HEK293 (cell line): ENCODE data around the gene PSORS1C1.

Source experiments
- BCL11B ChIP-seq: fragments of 450-650 bp; formaldehyde crosslinking; IDR thresholded peaks from 2 replicates; pipeline ENCODE4 v1.5.1; 2016; ENCODE audit warnings: low read depth, missing biosample characterization, missing genetic modification characterization
- GLIS1 ChIP-seq: fragments of 450-650 bp; formaldehyde crosslinking; IDR thresholded peaks from 2 replicates; pipeline ENCODE4 v1.5.1; 2016; ENCODE audit warnings: missing biosample characterization, missing genetic modification characterization
- HOXD13 ChIP-seq: sonication (generic); formaldehyde crosslinking; IDR thresholded peaks from 2 replicates; pipeline ENCODE4 v1.8.0; 2022; ENCODE audit warnings: missing genetic modification reagents, borderline replicate concordance
- IKZF3 ChIP-seq: fragments of 450-650 bp; IDR thresholded peaks from 2 replicates; pipeline ENCODE4 v1.5.0; 2018; ENCODE audit warnings: missing biosample characterization, mild to moderate bottlenecking, missing genetic modification characterization, moderate library complexity
- YY2 ChIP-seq: fragments of 450-650 bp; formaldehyde crosslinking; IDR thresholded peaks from 2 replicates; pipeline ENCODE4 v1.5.1; 2016; ENCODE audit warnings: missing biosample characterization, missing genetic modification characterization
- ZFP69B ChIP-seq: fragments of 450-650 bp; formaldehyde crosslinking; IDR thresholded peaks from 2 replicates; pipeline ENCODE4 v1.5.1; 2016; ENCODE audit warnings: missing biosample characterization, missing genetic modification characterization
- ZIC2 ChIP-seq: fragments of 450-650 bp; formaldehyde crosslinking; IDR thresholded peaks from 2 replicates; pipeline ENCODE4 v1.5.1; 2016; ENCODE audit warnings: missing biosample characterization, missing genetic modification characterization
- ZNF10 ChIP-seq: fragments of 450-650 bp; formaldehyde crosslinking; IDR thresholded peaks from 2 replicates; pipeline ENCODE4 v1.5.1; 2017; ENCODE audit warnings: missing biosample characterization, missing genetic modification characterization
- ZNF112 ChIP-seq: fragments of 450-650 bp; formaldehyde crosslinking; IDR thresholded peaks from 2 replicates; pipeline ENCODE4 v1.5.0; 2017; ENCODE audit warnings: missing biosample characterization, missing genetic modification characterization
- ZNF121 ChIP-seq: fragments of 450-650 bp; formaldehyde crosslinking; IDR thresholded peaks from 2 replicates; pipeline ENCODE4 v1.5.1; 2016; ENCODE audit warnings: missing biosample characterization, missing genetic modification characterization
- ZNF133 ChIP-seq: fragments of 450-650 bp; formaldehyde crosslinking; IDR thresholded peaks from 2 replicates; pipeline ENCODE4 v1.5.1; 2016; ENCODE audit warnings: missing biosample characterization, missing genetic modification characterization
- ZNF140 ChIP-seq: fragments of 450-650 bp; formaldehyde crosslinking; IDR thresholded peaks from 2 replicates; pipeline ENCODE4 v1.5.1; 2016; ENCODE audit warnings: missing biosample characterization, missing genetic modification characterization
- ZNF169 ChIP-seq: fragments of 450-650 bp; formaldehyde crosslinking; IDR thresholded peaks from 2 replicates; pipeline ENCODE4 v1.5.1; 2016; ENCODE audit warnings: missing biosample characterization, missing genetic modification characterization
- ZNF24 ChIP-seq: fragments of 450-650 bp; formaldehyde crosslinking; IDR thresholded peaks from 2 replicates; pipeline ENCODE4 v1.5.1; 2016; ENCODE audit warnings: missing biosample characterization, missing genetic modification characterization
- ZNF302 ChIP-seq: fragments of 450-650 bp; formaldehyde crosslinking; IDR thresholded peaks from 2 replicates; pipeline ENCODE4 v1.5.1; 2016; ENCODE audit warnings: missing biosample characterization, missing genetic modification characterization, low read depth
- ZNF311 ChIP-seq: fragments of 450-650 bp; formaldehyde crosslinking; IDR thresholded peaks from 2 replicates; pipeline ENCODE4 v1.5.1; 2017; ENCODE audit warnings: missing biosample characterization, missing genetic modification characterization, borderline replicate concordance
- ZNF335 ChIP-seq: fragments of 450-650 bp; formaldehyde crosslinking; conservative IDR thresholded peaks from 2 replicates; pipeline ENCODE4 v1.5.1; 2016; ENCODE audit warnings: missing biosample characterization, missing genetic modification characterization
- ZNF366 ChIP-seq: fragments of 450-650 bp; formaldehyde crosslinking; conservative IDR thresholded peaks from 2 replicates; pipeline ENCODE4 v1.5.1; 2016; ENCODE audit warnings: missing biosample characterization, missing genetic modification characterization
- ZNF423 ChIP-seq: fragments of 450-650 bp; formaldehyde crosslinking; IDR thresholded peaks from 2 replicates; pipeline ENCODE4 v1.5.1; 2016; ENCODE audit warnings: missing biosample characterization, missing genetic modification characterization
- ZNF473 ChIP-seq: fragments of 450-650 bp; formaldehyde crosslinking; IDR thresholded peaks from 2 replicates; pipeline ENCODE4 v1.5.1; 2017; ENCODE audit warnings: missing biosample characterization, missing genetic modification characterization
- ZNF529 ChIP-seq: fragments of 450-650 bp; formaldehyde crosslinking; IDR thresholded peaks from 2 replicates; pipeline ENCODE4 v1.5.1; 2017; ENCODE audit warnings: missing genetic modification characterization, missing biosample characterization; ENCODE audit not compliant: insufficient replicate concordance
- ZNF530 ChIP-seq: fragments of 450-650 bp; formaldehyde crosslinking; IDR thresholded peaks from 2 replicates; pipeline ENCODE4 v1.5.1; 2016; ENCODE audit warnings: low read depth, missing biosample characterization, missing genetic modification characterization
- ZNF548 ChIP-seq: fragments of 450-650 bp; formaldehyde crosslinking; IDR thresholded peaks from 2 replicates; pipeline ENCODE4 v1.5.1; 2016; ENCODE audit warnings: missing biosample characterization, missing genetic modification characterization
- ZNF585B ChIP-seq: fragments of 450-650 bp; formaldehyde crosslinking; IDR thresholded peaks from 2 replicates; pipeline ENCODE4 v1.5.1; 2016; ENCODE audit warnings: missing biosample characterization, missing genetic modification characterization
- ZNF76 ChIP-seq: fragments of 450-650 bp; formaldehyde crosslinking; IDR thresholded peaks from 2 replicates; pipeline ENCODE4; 2016; ENCODE audit warnings: low read depth, missing biosample characterization, missing genetic modification characterization, borderline replicate concordance
- ZNF792 ChIP-seq: fragments of 450-650 bp; formaldehyde crosslinking; IDR thresholded peaks from 2 replicates; pipeline ENCODE4 v1.5.1; 2016; ENCODE audit warnings: missing biosample characterization, missing genetic modification characterization
- ZXDB ChIP-seq: fragments of 450-650 bp; formaldehyde crosslinking; IDR thresholded peaks from 2 replicates; pipeline ENCODE4 v1.5.1; 2016; ENCODE audit warnings: missing biosample characterization, missing genetic modification characterization
- TF ChIP-seq, protein P1 (sequence below): fragments of 450-650 bp; formaldehyde crosslinking; conservative IDR thresholded peaks from 2 replicates; pipeline ENCODE4 v1.5.1; 2016; ENCODE audit warnings: low read depth, missing biosample characterization, missing genetic modification characterization
- TF ChIP-seq, protein P2 (sequence below): fragments of 450-650 bp; IDR thresholded peaks from 2 replicates; pipeline ENCODE4 v1.5.1; 2018; ENCODE audit warnings: missing biosample characterization, mild to moderate bottlenecking, missing genetic modification characterization
- TF ChIP-seq, protein P3 (sequence below): fragments of 450-650 bp; formaldehyde crosslinking; IDR thresholded peaks from 2 replicates; pipeline ENCODE4 v1.5.1; 2016; ENCODE audit warnings: missing biosample characterization, missing genetic modification characterization
- TF ChIP-seq, protein P4 (sequence below): fragments of 450-650 bp; formaldehyde crosslinking; IDR thresholded peaks from 2 replicates; pipeline ENCODE4 v1.5.1; 2016; ENCODE audit warnings: missing biosample characterization, missing genetic modification characterization
- TF ChIP-seq, protein P5 (sequence below): fragments of 450-650 bp; formaldehyde crosslinking; IDR thresholded peaks from 2 replicates; pipeline ENCODE4 v1.5.1; 2016; ENCODE audit warnings: missing biosample characterization, missing genetic modification characterization

PSORS1C1 gene

DNA sequence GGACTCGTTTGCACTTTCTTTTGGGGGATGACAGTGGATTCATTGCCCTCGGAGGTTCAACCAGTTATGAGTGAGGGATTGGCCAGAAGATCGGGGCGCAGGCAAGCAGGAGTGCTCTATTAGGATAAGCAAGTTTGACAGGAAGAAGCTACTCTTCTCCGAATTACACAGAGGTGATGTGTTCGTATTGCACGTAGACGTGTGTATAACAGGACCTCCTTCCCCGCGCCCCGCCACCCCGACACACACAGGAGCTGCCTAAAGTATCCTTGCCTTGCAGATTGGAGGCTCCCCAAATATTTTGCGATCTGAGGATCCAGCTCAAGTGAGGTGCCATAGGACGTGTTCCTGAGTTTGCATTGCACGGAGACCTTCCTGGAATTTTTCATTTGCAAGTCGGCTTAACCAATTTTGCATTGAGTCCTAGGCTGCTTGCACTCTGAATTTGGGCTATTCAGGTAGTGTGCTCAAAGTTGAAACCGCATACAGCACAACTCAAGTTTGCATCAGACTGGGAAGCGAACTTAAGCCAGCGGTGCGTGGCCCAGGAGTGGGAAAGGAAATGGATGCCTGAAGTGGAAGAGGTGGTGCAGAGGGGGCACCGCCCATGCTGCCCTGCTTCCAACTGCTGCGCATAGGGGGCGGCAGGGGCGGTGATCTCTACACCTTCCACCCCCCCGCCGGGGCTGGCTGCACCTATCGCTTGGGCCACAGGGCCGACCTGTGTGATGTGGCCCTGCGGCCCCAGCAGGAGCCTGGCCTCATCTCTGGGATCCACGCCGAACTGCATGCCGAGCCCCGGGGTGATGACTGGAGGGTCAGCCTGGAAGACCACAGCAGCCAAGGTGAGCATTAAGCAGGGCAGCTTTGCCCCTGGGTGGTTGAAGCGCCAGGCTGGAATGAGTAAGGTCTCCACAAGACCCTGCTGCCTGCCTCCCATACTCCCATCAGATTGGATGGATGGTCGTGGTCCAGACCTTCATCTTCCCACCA lies 44.6 kb downstream of the PSORS1C1 start (continued):
- TF ChIP-seq, protein P1, sequence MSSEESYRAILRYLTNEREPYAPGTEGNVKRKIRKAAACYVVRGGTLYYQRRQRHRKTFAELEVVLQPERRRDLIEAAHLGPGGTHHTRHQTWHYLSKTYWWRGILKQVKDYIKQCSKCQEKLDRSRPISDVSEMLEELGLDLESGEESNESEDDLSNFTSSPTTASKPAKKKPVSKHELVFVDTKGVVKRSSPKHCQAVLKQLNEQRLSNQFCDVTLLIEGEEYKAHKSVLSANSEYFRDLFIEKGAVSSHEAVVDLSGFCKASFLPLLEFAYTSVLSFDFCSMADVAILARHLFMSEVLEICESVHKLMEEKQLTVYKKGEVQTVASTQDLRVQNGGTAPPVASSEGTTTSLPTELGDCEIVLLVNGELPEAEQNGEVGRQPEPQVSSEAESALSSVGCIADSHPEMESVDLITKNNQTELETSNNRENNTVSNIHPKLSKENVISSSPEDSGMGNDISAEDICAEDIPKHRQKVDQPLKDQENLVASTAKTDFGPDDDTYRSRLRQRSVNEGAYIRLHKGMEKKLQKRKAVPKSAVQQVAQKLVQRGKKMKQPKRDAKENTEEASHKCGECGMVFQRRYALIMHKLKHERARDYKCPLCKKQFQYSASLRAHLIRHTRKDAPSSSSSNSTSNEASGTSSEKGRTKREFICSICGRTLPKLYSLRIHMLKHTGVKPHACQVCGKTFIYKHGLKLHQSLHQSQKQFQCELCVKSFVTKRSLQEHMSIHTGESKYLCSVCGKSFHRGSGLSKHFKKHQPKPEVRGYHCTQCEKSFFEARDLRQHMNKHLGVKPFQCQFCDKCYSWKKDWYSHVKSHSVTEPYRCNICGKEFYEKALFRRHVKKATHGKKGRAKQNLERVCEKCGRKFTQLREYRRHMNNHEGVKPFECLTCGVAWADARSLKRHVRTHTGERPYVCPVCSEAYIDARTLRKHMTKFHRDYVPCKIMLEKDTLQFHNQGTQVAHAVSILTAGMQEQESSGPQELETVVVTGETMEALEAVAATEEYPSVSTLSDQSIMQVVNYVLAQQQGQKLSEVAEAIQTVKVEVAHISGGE (tag by site-specific recombination): no peak
- TF ChIP-seq ZFP69B (tag by site-specific recombination): no peak
- no peak for TF ChIP-seq HOXD13 (CRISPR knock-in tag)
- peak; percentile 76 for TF ChIP-seq ZNF335 (tag by site-specific recombination)
- peak; percentile 67 for TF ChIP-seq ZXDB (tag by site-specific recombination)
- TF ChIP-seq ZNF24 (tag by site-specific recombination): no peak
- TF ChIP-seq ZNF530: no peak
- no peak for TF ChIP-seq ZNF133 (tag by site-specific recombination)
- TF ChIP-seq ZNF529 (tag by site-specific recombination): no peak
- no peak for TF ChIP-seq ZNF169 (tag by site-specific recombination)
- peak; percentile 53; the same call in 1 of the 2 replicates for TF ChIP-seq IKZF3 (tag by site-specific recombination)
- no peak for TF ChIP-seq ZNF121 (tag by site-specific recombination)
- TF ChIP-seq, protein P2, sequence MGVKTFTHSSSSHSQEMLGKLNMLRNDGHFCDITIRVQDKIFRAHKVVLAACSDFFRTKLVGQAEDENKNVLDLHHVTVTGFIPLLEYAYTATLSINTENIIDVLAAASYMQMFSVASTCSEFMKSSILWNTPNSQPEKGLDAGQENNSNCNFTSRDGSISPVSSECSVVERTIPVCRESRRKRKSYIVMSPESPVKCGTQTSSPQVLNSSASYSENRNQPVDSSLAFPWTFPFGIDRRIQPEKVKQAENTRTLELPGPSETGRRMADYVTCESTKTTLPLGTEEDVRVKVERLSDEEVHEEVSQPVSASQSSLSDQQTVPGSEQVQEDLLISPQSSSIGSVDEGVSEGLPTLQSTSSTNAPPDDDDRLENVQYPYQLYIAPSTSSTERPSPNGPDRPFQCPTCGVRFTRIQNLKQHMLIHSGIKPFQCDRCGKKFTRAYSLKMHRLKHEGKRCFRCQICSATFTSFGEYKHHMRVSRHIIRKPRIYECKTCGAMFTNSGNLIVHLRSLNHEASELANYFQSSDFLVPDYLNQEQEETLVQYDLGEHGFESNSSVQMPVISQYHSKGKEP (tag by site-specific recombination): no peak
- peak; percentile 91 for TF ChIP-seq ZIC2 (tag by site-specific recombination)
- TF ChIP-seq, protein P3, sequence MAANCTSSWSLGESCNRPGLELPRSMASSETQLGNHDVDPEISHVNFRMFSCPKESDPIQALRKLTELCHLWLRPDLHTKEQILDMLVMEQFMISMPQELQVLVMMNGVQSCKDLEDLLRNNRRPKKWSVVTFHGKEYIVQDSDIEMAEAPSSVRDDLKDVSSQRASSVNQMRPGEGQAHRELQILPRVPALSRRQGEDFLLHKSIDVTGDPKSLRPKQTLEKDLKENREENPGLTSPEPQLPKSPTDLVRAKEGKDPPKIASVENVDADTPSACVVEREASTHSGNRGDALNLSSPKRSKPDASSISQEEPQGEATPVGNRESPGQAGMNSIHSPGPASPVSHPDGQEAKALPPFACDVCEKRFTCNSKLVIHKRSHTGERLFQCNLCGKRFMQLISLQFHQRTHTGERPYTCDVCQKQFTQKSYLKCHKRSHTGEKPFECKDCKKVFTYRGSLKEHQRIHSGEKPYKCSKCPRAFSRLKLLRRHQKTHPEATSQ (tag by site-specific recombination): no peak
- TF ChIP-seq, protein P4, sequence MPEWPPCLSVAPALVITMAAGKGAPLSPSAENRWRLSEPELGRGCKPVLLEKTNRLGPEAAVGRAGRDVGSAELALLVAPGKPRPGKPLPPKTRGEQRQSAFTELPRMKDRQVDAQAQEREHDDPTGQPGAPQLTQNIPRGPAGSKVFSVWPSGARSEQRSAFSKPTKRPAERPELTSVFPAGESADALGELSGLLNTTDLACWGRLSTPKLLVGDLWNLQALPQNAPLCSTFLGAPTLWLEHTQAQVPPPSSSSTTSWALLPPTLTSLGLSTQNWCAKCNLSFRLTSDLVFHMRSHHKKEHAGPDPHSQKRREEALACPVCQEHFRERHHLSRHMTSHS: no peak
- no peak for TF ChIP-seq YY2 (tag by site-specific recombination)
- no peak for TF ChIP-seq ZNF112 (tag by site-specific recombination)
- TF ChIP-seq GLIS1 (tag by site-specific recombination): no peak
- TF ChIP-seq ZNF311 (tag by site-specific recombination): no peak
- no peak for TF ChIP-seq ZNF585B (tag by site-specific recombination)
- TF ChIP-seq ZNF366: no peak
- no peak for TF ChIP-seq ZNF302 (tag by site-specific recombination)
- TF ChIP-seq ZNF548 (tag by site-specific recombination): no peak
- TF ChIP-seq, protein P5, sequence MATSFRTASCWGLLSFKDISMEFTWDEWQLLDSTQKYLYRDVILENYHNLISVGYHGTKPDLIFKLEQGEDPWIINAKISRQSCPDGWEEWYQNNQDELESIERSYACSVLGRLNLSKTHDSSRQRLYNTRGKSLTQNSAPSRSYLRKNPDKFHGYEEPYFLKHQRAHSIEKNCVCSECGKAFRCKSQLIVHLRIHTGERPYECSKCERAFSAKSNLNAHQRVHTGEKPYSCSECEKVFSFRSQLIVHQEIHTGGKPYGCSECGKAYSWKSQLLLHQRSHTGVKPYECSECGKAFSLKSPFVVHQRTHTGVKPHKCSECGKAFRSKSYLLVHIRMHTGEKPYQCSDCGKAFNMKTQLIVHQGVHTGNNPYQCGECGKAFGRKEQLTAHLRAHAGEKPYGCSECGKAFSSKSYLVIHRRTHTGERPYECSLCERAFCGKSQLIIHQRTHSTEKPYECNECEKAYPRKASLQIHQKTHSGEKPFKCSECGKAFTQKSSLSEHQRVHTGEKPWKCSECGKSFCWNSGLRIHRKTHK: no peak
- no peak for TF ChIP-seq ZNF10 (tag by site-specific recombination)
- TF ChIP-seq ZNF473 (tag by site-specific recombination): no peak
- peak; percentile 51; the same call in 1 of the 2 replicates for TF ChIP-seq ZNF76
- no peak for TF ChIP-seq ZNF423
- no peak for TF ChIP-seq ZNF792 (tag by site-specific recombination)
- no peak for TF ChIP-seq BCL11B
- no peak for TF ChIP-seq ZNF140 (tag by site-specific recombination)
